Skeletal muscle cell (primary cell): ENCODE data around the gene GCGR.

Experiments
- DNase-seq: peaks from one replicate; pipeline ENCODE4 v3.0.0-alpha.2; 2010; ENCODE audit warnings: low read depth
- H3K4me3 ChIP-seq: 2 replicates; pipeline ENCODE4 v1.5.1; 2011; ENCODE audit warnings: low read depth, mild to moderate bottlenecking, control low read depth, low read length, moderate library complexity

Gene GCGR

GRCh38 chr17:81810892-81811704 lies 7.1 kb downstream of the GCGR start:
- no peak overlapping the region for H3K4me3 ChIP-seq
- DNase-seq = no peak

DNA sequence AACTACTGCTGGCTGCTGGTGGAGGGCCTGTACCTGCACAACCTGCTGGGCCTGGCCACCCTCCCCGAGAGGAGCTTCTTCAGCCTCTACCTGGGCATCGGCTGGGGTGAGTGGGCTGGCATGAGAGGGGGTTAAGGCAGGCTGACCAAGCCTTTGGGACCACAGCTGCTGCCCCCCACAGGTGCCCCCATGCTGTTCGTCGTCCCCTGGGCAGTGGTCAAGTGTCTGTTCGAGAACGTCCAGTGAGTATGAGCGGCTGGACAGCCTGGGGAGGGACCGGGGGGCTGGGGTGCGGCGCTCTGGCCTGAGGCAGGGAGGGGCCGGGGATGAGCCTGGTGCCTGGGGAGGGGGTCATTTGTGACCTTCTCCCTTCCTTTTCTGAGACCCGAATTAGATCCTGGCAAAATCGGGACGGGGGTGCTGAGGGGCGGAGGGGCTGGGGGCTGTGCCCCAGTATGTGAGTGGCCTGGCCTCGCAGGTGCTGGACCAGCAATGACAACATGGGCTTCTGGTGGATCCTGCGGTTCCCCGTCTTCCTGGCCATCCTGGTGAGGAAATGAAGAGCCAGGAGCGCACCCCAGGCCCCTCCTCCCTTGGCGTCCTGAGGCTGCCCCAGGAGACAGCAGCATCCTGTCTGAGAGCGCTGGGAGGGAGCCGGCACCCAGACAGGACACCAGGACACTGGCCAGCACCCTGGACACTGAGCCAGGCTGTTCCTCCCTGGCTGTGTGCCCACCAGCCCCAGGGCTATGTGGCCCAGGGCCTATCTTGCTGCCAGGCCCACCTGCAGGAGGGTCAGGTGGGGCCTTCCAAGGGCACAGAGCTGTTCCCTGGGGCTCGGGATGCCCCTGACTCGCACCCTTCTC lies 8.0 kb downstream of the GCGR start:
- no peak for DNase-seq
- H3K4me3 ChIP-seq = no peak overlapping the region

DNA sequence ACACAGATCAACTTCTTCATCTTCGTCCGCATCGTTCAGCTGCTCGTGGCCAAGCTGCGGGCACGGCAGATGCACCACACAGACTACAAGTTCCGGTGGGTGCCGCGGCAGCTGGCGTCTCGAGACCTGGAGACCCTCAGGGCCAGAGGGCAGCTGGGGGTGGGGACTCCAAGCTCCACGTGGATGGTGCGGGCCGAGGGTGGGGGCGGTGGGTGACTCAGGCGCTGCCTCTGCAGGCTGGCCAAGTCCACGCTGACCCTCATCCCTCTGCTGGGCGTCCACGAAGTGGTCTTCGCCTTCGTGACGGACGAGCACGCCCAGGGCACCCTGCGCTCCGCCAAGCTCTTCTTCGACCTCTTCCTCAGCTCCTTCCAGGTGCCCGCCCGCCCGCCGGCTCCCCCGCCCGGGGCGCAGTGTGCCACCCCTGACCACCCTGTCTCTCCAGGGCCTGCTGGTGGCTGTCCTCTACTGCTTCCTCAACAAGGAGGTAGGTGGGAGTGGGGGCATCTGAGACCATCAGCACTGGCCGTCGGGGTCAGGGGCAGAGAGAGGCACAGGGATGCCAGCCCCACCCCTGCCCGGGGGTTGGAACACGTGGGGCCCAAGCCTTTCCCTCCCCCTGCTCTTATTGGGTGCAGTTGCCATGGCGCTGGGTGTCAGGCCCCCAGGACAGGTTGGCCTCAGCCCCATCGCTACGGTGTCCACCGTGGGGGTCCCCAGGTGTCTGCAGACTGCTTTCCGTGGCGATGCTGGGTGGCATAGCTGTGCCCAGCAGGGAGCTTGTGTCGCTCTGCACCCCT lies 8.8 kb downstream of the GCGR start:
- no peak for DNase-seq
- H3K4me3 ChIP-seq = no peak overlapping the region

- H3K4me3 ChIP-seq = no peak overlapping the region
- no peak for DNase-seq
Observed at GRCh38 chr17:81813371-81813684, 9.4 kb downstream of the GCGR start.

DNA sequence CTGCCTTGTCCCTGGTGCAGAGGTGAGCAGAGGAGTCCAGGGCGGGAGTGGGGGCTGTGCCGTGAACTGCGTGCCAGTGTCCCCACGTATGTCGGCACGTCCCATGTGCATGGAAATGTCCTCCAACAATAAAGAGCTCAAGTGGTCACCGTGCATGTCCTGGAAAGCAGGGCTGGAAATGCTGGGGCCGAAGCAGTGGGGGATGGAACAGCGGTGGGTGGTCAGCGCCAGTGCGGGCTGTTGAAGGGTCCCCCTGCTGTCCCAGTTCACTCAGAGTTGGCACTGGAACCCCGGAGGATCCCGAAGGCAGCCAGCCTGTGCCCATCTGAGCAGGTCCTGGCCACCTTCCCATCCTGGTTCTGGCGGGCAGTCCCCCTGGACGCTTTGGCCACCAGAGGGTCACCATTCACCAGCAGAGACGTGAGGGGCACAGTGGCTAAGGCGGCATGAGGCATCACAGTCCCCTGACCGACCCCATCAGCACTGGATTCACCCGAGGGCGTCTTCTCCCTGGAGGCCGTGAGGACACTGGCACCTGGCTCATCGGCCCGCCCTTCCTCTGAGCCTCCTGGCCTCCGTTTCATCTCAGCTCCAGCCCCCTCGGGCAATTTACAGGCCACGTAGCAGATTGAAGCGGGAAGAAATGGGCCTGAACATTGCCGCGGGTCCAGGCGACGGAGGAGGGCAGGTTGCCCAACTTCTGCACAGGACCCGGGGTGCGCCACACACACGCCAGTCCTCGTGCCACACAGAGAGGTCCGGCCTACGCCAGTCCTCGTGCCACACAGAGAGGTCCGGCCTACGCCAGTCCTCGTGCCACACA lies 10.1 kb downstream of the GCGR start:
- no peak for DNase-seq
- no peak overlapping the region for H3K4me3 ChIP-seq

DNA sequence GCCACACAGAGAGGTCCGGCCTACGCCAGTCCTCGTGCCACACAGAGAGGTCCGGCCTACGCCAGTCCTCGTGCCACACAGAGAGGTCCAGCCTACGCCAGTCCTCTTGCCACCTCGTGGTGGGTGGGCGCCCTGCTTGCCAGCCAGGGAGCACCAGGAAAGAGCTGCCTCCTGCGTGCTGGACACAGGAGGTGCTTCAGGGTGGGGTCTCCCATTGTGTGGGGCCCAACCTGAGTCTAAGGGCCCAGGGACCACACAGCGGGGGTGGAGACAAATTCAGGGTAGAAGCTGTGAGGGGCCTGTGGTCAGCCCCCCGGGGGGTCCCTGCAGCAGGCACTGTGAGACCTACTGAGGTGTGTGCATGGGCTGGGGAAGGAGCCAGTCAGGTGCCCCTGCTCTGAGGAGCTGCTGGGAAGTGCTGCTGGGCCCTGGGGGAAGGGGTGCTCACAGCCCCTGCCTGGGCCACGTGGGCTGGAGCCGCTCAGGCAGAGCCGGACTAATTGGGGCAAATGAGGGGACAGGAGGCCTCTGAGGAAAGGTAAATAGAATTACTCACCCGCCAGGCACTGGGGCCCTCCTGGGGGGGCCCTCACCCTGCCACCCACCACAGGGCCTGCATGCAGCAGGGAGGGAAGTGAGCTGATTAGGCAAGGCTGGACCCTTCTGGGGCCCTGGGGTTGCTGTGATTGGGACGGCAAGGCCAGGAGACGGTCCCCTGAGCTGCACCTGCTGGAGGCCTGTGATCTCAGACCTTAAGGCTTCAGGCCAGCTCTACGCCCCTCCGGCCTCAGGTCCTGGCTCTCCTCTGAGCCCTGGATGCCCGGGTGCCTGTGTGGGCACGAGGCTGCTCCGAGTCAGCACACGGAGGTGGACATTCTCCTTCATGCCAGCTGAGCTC lies 11.0 kb downstream of the GCGR start:
- no peak overlapping the region for H3K4me3 ChIP-seq
- DNase-seq = no peak

- H3K4me3 ChIP-seq = no peak overlapping the region
- no peak for DNase-seq
Observed at GRCh38 chr17:81815646-81815986, 11.7 kb downstream of the GCGR start.

DNA sequence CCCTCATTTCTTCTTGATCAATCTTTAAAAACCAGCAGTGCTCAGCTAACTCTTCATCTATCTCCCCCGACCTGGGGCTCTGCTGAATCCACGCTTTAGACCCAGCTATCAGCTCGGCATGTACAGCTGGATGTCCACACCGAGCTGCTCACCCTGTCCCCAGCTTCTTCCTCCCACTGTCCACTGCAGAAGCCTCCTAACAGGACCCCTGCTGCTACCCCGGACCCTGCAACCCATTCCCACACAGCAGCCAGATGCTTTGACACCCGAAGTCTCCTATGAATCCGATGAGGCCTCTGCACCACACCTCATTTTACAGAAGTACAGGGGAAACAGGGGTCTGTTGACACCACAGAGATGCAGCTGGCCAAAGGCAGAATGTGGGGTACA lies 13.8 kb downstream of the GCGR start:
- no peak overlapping the region for H3K4me3 ChIP-seq
- DNase-seq = no peak

- DNase-seq = no peak
Observed at GRCh38 chr17:81819708-81820107, 15.8 kb downstream of the GCGR start.

DNA sequence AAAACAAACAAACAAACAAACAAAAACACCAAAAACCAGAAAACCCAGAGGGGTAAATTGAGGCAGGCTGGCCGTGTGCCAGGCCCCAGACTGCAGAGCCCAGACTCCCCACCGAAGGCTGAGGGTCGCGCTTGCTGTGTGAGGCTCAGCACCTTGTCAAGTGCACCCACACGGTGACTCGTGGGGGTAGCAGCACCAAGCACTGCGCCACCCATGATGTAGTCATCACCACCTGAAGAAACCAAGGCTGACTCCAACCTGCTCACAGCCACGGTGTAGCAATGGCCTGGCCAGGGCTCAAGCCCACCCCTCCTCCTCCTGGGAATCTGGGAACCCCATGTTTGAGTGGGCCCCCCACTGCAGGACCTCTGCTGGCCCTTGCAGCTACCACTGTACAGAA lies 17.2 kb downstream of the GCGR start:
- DNase-seq = no peak
- H3K4me3 ChIP-seq = no peak overlapping the region

More at GRCh38 chr17:81819708-81820107, 15.8 kb downstream of the GCGR start:
- no peak overlapping the region for H3K4me3 ChIP-seq

GRCh38 chr17:81821603-81822311 lies 17.8 kb downstream of the GCGR start:
- H3K4me3 ChIP-seq = no peak overlapping the region
- no peak for DNase-seq

GRCh38 chr17:81822312-81822637 lies 18.3 kb downstream of the GCGR start:
- DNase-seq = no peak
- H3K4me3 ChIP-seq = no peak overlapping the region

DNA sequence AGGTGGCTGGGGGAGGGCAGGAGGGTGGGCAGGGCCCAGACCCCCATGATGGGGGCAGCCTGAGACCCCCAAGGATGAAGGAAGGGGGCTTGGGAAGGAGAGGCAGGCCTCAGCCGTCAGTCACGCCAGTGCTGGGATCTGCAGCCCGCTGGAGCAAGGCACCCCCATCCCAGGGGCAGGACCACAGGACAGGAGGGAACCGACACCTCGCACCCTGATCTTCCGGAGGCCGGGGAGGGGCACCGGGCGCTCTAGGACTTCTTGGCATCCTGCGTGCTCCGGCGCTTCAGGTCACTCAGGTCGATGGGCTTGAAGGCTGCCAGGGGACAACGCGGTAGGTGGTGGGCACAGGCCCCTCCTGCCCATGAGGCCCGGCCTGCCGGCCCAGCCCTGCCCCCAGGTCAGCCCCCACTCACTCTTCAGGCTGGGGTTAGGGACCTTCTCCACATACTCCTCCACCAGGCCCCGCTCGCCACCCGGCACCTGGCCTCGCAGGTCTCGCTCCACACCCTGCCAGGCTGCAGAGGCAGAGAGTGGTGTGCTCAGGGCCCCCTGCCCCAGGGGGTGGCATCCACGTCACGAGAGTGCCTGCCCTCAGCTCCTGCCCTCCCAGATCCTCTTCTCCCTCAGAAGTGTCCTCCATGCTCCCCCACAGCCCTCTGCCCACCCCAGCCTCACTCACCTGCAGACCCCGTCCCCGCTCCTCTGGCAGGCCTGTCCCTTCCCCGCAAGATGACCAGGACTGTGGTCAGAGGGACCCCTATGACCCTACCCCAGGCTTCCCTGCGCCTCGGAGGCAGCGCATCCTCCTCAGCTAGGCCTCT lies 19.3 kb downstream of the GCGR start:
- no peak overlapping the region for H3K4me3 ChIP-seq
- no peak for DNase-seq

DNA sequence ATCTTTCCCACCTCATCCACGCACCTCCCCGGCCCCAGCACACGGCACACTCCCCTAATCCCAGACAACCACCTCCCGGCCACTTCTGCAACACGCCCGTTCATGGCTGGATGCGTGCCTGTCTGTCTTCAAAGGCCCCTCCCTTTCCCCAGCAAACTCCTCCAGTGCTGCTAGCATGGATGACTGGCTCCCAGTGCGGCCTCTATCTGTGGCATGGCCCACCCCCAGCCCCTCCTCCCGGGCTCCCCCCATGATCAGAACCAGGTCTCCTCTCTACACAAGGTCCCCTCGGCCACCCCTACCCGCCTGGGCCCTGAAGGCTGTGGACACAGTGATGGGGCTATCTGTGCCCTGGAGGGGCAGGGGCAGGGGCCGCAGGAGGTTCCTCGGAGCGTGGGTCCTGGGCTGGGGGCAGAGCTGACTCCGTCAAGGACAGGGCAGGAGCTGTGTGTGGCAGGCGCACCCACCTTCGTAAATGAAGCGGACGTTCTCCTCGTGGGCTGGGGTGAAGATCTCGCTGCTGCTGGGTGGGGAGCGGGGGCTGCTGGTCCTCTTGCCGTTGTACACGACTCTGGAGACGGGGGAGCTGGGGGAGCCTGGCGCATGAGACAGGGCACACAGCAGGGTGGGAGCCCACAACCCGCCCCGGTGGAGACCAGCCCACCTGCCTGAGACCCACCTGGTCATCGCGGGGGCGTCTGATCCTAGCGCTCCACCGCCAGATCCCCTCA lies 20.0 kb downstream of the GCGR start:
- H3K4me3 ChIP-seq = no peak overlapping the region
- DNase-seq = no peak

DNA sequence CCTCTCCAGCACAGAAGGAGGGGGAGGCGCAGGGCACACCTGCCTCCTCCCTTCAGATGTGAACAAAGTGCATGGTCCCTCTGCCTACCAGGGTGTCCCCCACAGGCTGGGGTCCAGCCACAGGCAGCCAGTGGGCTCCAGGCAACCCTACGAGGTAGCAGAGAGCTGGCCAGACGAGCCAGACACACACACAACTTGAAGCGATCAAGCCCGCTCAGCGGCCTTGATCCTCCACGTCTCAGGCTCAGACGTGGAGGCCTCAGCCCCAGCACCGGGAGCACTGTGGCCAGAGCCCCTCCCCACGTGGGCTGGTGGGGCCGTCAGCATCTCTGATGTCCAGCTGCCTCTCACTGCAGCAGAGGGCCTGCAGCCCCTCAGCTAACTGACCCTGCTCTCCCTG lies 20.6 kb downstream of the GCGR start:
- H3K4me3 ChIP-seq = no peak overlapping the region
- no peak for DNase-seq

GRCh38 chr17:81825841-81826466 lies 22.0 kb downstream of the GCGR start:
- no peak for DNase-seq
- H3K4me3 ChIP-seq = no peak overlapping the region
